Left renal pelvis (tissue), 4 donors: Measurements from ENCODE around the gene RHOB. TPM values are rescaled to one million over a fixed set of nuclear protein-coding genes. Genes with fewer than 3 reads are reported as not detected.
"Not testable (repeated sequence)": the region's sequence is repeated elsewhere in the genome, so short reads cannot be mapped to it uniquely, and the experiment has no call there.

ENCODE experiments used
- DNase-seq, 4 donors: peaks; one replicate each; pipeline ENCODE4 v3.0.0-alpha.2; 2013; ENCODE audit warnings: low read depth in 4 of 4, low spot score in 3 of 4
- polyA plus RNA-seq, 4 donors: library from polyadenylated mRNA; unstranded; fragments of 120-200 nt; gene quantifications; one replicate each; pipeline ENCODE4 v1.2.1, GENCODE V29; 2013; ENCODE audit not compliant: insufficient read length in 4 of 4

RHOB gene
- polyA plus RNA-seq, 4 donors = 76.9 to 394 (median 82.7) TPM

DNA sequence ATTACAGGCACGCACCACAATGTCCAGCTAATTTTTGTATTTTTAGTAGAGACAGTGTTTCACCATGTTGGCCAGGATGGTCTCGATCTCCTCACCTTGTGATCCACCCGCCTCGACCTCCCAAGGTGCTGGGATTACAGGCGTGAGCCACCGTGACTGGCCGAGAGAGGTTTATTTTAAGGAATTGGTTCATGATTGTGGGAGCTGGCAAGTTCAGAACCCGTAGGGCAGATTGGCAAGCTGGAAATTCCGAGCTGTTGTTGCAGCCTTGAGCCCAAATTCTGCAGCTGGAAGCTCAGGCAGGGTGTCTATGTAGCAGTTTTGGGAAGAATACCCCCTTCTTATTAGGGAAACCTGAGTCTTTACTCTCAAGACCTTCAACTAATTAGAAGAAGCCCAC lies 11.4 kb upstream of the RHOB start:
- DNase-seq = not testable (repeated sequence)

DNA sequence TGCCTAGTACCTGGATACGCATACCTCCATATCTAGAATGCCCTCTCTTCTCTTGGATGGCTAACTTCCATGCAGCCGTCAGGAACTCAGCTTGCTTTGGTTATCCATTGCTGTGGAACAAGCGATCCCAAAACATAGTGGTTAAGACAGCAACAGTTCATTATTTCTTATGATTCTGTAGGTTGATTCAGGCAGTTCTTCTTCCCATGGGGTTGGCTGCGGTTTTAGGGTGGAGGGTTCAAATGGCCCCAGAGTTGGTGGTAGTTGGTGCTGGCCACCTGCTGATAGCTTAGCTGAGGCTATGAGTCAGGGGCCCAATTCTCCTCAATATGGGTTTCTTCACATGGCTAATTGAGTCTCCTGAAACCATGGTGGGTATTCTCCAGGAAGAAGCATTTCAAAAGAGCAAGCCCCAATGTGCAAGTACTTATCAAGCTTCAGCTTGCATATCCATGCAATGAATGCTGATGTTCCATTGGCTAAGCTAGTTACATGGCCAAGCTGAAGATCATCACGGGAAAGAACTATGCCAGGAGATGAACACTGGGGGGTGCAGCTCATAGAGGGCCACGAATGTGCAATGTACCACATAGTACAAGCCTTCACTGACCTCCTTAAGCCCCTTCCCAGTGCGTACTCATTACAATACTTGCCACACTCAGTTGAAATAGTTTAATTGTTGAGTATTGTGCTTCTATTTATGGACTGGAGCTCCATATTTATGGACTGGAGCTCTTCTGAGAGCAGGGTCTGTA lies 10.0 kb upstream of the RHOB start:
- no peak for DNase-seq

DNA sequence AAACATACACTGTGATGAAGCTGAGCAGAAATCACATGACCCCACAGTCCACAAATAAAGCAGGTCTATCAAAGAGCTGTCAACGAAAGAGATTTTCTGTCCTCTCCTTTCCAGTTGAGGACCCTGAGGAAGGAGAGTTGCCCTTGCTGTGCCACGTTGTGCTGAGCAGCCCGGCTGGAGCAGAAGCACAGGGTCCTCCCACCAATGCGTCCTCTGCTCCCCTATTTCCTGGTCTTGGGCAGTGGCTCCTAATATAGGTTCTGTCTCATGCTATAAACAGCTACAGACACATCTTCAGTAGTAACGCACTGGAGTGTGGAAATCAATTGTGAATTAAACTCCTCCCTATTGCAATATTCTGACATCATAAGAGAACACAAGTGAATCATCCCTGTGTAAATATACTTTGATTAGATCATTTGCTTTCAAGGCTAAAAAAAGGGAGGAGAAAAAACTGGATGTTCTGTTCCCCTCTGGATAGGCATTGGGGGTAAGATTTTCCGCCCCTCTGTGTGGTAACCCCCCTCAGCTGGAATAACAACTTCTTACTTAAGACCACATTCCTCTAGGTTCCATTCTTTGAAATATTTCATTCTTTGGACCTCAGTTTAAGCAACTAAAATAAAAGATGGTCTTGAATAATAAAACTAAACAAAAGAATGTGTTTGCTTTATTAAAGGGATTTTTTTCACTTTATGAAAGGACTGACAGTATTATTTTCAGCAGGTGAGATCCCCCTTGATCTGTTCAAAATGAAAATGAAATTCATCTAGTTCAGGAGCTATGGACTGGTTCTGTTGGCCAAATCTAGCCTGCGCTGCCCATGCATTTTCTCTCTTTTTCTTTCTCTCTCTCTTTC lies 8.3 kb upstream of the RHOB start:
- no peak for DNase-seq

- no peak for DNase-seq
Observed at GRCh38 chr2:20439193-20439475, 7.7 kb upstream of the RHOB start.

DNA sequence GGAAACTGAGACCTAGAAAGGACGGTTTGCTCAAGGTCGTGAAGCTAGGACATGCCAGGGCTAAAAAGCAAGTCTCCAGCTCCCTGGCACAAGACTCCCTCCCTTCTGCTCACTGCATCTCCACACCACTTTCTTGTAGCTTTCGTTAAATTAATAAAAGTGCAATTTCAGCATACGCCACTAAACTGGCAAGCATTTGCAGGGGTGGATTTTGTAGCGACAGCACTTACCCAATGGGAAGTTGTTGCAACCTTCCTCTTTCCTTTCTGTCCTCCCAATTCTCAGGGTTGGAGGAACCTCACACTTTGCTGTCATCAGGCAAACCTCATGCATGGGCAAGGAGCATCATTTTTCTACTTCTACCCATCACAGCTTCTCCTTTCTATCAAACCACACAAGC lies 7.4 kb upstream of the RHOB start:
- no peak for DNase-seq

DNA sequence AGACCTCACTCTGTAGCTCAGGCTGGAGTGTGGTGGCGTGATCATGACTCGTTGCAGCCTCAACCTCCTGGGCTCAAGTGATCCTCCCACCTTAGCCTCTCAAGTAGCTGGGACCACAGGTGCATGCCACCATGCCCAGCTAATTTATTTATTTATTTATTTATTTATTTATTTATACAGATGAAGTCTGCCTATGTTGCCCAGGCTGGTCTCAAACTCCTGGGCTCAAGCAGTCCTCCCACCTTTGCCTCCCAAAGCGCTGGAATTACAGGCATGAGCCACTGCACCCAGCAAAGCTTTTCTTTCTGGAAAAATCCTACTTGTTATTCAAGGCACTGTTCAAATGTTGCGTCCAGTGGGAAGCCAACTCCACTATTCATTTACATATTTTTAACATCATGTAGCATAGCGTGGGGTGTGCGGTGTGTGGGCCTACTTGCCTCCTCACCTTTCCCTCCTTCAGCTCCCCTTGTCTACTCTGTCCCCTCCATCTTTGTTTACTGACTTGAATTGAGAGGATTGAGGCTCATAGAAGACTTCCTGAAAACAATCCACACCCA lies 6.8 kb upstream of the RHOB start:
- no peak for DNase-seq

DNA sequence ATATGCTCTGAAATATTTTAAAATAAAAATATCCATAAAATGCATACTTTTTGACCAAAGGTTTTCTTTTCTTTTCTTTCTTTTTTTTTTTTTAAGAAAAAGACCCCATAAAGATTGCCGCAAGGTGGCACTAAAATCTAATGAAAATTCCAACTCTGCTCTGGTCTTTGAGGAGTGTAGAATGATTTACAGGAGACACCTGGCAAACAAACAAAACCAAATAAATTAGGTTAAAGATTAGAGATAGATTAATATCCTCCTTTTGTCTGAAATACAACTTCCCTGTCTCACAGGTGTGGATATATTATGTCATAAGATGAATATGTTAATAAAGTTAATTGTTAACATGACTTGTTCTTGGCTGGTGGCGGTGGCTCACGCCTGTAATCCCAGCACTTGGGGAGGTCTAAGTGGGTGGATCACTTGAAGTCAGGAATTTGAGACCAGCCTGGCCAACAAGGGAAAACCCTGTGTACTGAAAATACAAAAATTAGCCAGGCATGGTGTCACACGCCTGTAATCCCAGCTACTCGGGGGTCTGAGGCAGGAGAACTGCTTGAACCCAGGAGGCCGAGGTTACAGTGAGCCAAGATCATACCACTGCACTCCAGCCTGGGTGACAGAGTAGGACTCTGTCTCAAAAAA lies 3.5 kb upstream of the RHOB start:
- DNase-seq = no peak

GRCh38 chr2:20444101-20444992 lies 2.5 kb upstream of the RHOB start:
- no peak for DNase-seq

DNA sequence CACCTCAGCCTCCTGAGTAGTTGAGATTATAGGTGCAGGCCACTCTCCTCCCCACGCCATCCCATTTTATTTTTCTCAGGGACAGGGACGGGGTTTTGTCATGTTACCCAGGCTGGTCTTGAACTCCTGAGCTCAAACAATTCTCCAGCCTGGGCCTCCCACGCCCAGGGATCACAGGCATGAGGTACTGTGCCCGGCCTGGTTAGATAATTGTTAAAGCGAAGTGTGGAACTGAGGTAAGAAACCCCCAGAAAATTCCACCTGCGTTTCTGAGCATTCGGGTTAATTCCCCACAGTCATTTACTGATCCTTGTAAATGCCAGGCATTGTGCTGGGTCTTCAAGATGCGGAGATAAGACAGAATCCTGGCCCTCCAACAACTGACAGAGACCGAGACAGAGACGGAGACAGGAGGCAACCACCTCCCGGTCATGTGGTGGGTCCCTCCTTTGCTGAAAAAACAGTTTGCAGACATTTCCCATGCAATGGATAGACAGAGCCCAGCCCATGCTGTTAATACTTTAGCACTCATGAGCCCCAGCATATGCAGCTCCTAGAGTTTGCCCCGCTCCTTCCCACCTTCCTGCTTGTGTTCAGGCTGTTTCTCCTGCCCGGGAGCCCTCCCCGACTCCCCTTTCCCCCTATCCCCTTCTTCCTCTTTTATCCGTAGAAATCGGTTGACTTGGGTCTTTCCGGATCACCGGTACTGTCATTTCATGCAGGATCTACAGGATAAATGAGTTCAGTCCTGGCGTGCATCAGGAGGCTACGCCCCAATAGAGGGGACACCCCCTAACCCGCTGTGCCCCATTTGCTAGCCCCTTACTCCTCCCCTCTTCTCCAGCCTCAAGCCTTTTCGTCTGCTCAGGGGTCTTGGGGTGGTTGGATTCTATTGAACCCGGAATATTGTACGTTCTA lies 1.6 kb upstream of the RHOB start:
- no peak for DNase-seq

- DNase-seq = no peak
Observed at GRCh38 chr2:20446255-20446916, 488 bp upstream of the RHOB start.

DNA sequence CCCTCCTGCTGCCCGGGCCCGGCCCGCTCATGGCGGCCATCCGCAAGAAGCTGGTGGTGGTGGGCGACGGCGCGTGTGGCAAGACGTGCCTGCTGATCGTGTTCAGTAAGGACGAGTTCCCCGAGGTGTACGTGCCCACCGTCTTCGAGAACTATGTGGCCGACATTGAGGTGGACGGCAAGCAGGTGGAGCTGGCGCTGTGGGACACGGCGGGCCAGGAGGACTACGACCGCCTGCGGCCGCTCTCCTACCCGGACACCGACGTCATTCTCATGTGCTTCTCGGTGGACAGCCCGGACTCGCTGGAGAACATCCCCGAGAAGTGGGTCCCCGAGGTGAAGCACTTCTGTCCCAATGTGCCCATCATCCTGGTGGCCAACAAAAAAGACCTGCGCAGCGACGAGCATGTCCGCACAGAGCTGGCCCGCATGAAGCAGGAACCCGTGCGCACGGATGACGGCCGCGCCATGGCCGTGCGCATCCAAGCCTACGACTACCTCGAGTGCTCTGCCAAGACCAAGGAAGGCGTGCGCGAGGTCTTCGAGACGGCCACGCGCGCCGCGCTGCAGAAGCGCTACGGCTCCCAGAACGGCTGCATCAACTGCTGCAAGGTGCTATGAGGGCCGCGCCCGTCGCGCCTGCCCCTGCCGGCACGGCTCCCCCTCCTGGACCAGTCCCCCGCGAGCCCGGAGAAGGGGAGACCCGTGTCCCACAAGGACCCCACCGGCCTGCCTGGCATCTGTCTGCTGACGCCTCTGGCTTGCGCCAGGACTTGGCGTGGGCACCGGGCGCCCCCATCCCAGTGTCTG lies 767 bp downstream of the RHOB start:
- DNase-seq = no peak

DNA sequence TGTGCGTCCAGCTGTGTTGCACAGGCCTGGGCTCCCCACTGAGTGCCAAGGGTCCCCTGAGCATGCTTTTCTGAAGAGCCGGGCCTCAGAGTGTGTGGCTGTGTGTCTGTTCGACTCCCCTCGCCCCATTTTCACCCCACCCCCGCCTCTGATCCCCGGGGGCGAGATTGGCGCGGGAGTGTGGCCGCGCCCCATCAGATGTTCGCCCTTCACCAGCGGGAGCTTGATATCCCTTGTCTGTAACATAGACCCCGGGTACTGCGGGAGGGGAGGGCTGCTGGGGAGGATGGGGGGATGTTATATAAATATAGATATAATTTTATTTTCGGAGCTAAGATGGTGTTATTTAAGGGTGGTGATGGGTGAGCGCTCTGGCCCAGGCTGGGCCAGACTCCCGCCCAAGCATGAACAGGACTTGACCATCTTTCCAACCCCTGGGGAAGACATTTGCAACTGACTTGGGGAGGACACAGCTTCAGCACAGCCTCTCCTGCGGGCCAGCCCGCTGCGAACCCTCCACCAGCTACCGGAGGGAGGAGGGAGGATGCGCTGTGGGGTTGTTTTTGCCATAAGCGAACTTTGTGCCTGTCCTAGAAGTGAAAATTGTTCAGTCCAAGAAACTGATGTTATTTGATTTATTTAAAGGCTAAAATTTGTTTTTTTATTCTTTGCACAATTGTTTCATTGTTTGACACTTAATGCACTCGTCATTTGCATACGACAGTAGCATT lies 1.5 kb downstream of the RHOB start:
- no peak for DNase-seq

- no peak for DNase-seq
Observed at GRCh38 chr2:20448977-20449306, 2.1 kb downstream of the RHOB start.

DNA sequence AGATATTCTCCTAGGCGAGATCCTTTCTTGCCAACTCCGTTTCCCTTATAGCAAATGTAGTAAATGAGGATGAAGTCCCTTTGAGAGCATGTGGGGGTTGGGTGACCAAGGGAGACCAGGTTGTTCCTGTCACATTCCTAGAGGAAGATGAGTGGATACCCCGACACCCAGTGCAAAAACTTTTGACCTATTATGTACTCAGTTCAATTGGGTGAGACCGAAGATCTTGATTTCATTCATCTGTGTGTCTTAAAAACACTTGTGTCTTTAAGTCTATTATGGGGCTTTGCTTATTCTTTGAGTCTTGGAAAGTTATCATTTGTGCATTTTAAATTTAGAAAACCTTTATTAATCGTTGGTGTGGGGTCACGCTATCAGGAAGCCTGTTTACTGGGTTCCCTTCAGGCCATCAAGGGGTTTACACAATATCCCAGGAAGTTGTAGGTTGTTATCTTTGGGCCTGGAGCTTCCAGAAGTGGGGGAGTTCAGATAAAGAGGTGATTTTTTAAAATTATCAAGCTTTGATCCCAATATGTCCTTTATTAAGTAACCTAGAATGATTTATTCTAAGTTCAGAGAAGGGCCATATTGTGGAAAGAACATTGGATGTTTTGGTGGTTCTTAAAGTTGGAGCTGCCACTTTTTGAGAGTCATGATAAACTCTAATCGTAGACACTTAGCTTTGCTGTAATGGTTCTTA lies 2.8 kb downstream of the RHOB start:
- DNase-seq = no peak

DNA sequence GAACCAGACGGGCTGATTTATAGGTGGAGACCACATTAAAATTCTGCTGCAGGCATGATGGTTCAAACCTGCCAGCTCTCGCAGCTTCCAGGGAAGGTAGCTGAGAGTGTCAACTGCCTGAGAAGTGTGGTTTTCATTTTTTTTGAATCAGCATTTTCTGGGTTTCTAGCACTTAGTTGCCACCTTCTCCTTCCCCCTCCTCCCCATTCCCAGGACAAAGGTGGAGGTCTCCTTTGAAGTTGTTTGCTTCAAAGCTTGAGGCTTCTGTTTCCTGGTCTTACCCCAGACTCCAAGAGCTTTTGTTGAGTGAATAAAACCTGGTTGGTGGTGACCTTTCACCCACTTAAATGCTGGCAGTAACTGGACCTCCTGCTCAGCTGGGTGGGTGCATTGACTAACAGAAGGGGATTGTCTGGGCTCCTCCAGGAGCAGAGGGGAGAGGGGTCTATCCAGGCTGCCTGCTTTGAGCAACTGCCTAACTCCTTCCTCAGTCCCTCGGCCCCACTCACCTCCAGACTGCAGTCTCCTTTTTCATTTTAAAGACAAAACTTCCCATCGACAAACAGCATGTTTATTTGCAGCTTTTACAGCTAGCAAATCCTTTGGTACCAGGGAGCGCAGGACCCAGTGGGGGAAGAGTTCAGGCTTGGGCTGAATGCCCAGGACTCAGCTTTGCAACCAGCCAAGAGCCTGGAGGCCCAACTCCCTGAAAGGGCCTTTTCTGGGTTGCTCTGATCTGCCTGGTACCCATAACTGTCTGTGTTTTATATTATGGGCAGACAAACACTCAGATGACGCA lies 3.5 kb downstream of the RHOB start:
- DNase-seq = no peak

DNA sequence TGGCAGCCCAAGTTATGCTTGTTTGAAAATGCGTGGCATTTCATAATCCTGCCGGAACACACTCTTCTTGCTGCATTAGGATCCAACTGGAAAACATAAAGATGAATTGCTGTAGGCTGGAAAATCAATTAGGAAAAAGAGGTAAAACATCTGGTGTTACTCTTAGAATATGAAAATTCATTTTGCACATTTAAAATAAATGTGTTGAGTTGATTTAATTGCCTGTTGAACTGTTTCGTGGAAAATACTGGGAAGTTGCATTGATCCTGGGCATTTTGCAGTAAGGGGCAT lies 4.1 kb downstream of the RHOB start:
- DNase-seq = no peak
